ENCODE data around the gene NALF2.

Gene NALF2

GRCh38 chrX:69505772-69506616, 1.9 kb downstream of the NALF2 start:
- H3K27me3 ChIP-seq (ENCODE audit: control insufficient read depth, insufficient read depth, low read length), result peaks cover 3% of the 10 kb centered on the region
- no peak overlapping the region for H3K9ac ChIP-seq (ENCODE audit: low read length)
- no peaks in the 10 kb centered on the region for H3K4me1 ChIP-seq (ENCODE audit: control insufficient read depth, insufficient read depth, low read length)
- no peak overlapping the region for H3K4me3 ChIP-seq (ENCODE audit: low read length)
- H3K36me3 ChIP-seq (ENCODE audit: control insufficient read depth, insufficient read depth, low read length), result no peaks in the 10 kb centered on the region
- no peak overlapping the region for H3K27ac ChIP-seq (ENCODE audit: low read depth, low read length)

- Histone ChIP-seq H3K27ac (ENCODE audit: low read depth, low read length) (no peak overlapping the region), H3K36me3 (ENCODE audit: control insufficient read depth, insufficient read depth, low read length) (no peaks in the 10 kb centered on the region), H3K4me1 (ENCODE audit: control insufficient read depth, insufficient read depth, low read length) (no peaks in the 10 kb centered on the region), H3K4me3 (ENCODE audit: low read length) (no peak overlapping the region), H3K27me3 (ENCODE audit: control insufficient read depth, insufficient read depth, low read length) (peaks cover 3% of the 10 kb centered on the region), H3K9ac (ENCODE audit: low read length) (no peak overlapping the region)
Observed at GRCh38 chrX:69506617-69507499, 2.7 kb downstream of the NALF2 start.

GRCh38 chrX:69507500-69507789, 3.3 kb downstream of the NALF2 start:
- H3K4me3 ChIP-seq (ENCODE audit: low read length), result no peak overlapping the region
- peaks cover 3% of the 10 kb centered on the region for H3K27me3 ChIP-seq (ENCODE audit: control insufficient read depth, insufficient read depth, low read length)
- H3K9ac ChIP-seq (ENCODE audit: low read length), result no peak overlapping the region
- no peak overlapping the region for H3K27ac ChIP-seq (ENCODE audit: low read depth, low read length)
- no peaks in the 10 kb centered on the region for H3K4me1 ChIP-seq (ENCODE audit: control insufficient read depth, insufficient read depth, low read length)
- H3K36me3 ChIP-seq (ENCODE audit: control insufficient read depth, insufficient read depth, low read length), result no peaks in the 10 kb centered on the region

GRCh38 chrX:69508610-69509009, 4.5 kb downstream of the NALF2 start:
- H3K4me3 ChIP-seq (ENCODE audit: low read length), result no peak overlapping the region
- H3K9ac ChIP-seq (ENCODE audit: low read length), result no peak overlapping the region
- no peaks in the 10 kb centered on the region for H3K4me1 ChIP-seq (ENCODE audit: control insufficient read depth, insufficient read depth, low read length)
- no peaks in the 10 kb centered on the region for H3K36me3 ChIP-seq (ENCODE audit: control insufficient read depth, insufficient read depth, low read length)
- no peak overlapping the region for H3K27ac ChIP-seq (ENCODE audit: low read depth, low read length)
- peaks cover 3% of the 10 kb centered on the region for H3K27me3 ChIP-seq (ENCODE audit: control insufficient read depth, insufficient read depth, low read length)

GRCh38 chrX:69510137-69510715, 6.1 kb downstream of the NALF2 start:
- Histone ChIP-seq H3K27ac (ENCODE audit: low read depth, low read length) (no peak overlapping the region), H3K36me3 (ENCODE audit: control insufficient read depth, insufficient read depth, low read length) (no peaks in the 10 kb centered on the region), H3K27me3 (ENCODE audit: control insufficient read depth, insufficient read depth, low read length) (peaks cover 3% of the 10 kb centered on the region), H3K9ac (ENCODE audit: low read length) (no peak overlapping the region), H3K4me1 (ENCODE audit: control insufficient read depth, insufficient read depth, low read length) (no peaks in the 10 kb centered on the region), H3K4me3 (ENCODE audit: low read length) (no peak overlapping the region)

- Histone ChIP-seq H3K27me3 (ENCODE audit: control insufficient read depth, insufficient read depth, low read length) (peaks cover 2% of the 10 kb centered on the region), H3K4me1 (ENCODE audit: control insufficient read depth, insufficient read depth, low read length) (no peaks in the 10 kb centered on the region), H3K27ac (ENCODE audit: low read depth, low read length) (no peak overlapping the region), H3K4me3 (ENCODE audit: low read length) (no peak overlapping the region), H3K36me3 (ENCODE audit: control insufficient read depth, insufficient read depth, low read length) (no peaks in the 10 kb centered on the region), H3K9ac (ENCODE audit: low read length) (no peak overlapping the region)
Observed at GRCh38 chrX:69510914-69511513, 6.9 kb downstream of the NALF2 start.

GRCh38 chrX:69522052-69522451, 17.9 kb downstream of the NALF2 start:
- H3K27ac ChIP-seq (ENCODE audit: low read depth, low read length), result no peak overlapping the region

GRCh38 chrX:69523314-69523713, 19.2 kb downstream of the NALF2 start:
- Histone ChIP-seq H3K4me1 (ENCODE audit: control insufficient read depth, insufficient read depth, low read length) (no peaks in the 10 kb centered on the region), H3K27me3 (ENCODE audit: control insufficient read depth, insufficient read depth, low read length) (peaks cover 2% of the 10 kb centered on the region), H3K4me3 (ENCODE audit: low read length) (no peak overlapping the region), H3K9ac (ENCODE audit: low read length) (no peak overlapping the region), H3K27ac (ENCODE audit: low read depth, low read length) (no peak overlapping the region), H3K36me3 (ENCODE audit: control insufficient read depth, insufficient read depth, low read length) (no peaks in the 10 kb centered on the region)

More at GRCh38 chrX:69522052-69522451, 17.9 kb downstream of the NALF2 start:
- Histone ChIP-seq H3K36me3 (ENCODE audit: control insufficient read depth, insufficient read depth, low read length) (no peaks in the 10 kb centered on the region), H3K27me3 (ENCODE audit: control insufficient read depth, insufficient read depth, low read length) (peaks cover 2% of the 10 kb centered on the region), H3K9ac (ENCODE audit: low read length) (no peak overlapping the region), H3K4me3 (ENCODE audit: low read length) (no peak overlapping the region), H3K4me1 (ENCODE audit: control insufficient read depth, insufficient read depth, low read length) (no peaks in the 10 kb centered on the region)

GRCh38 chrX:69524781-69525363, 20.7 kb downstream of the NALF2 start:
- Histone ChIP-seq H3K4me3 (ENCODE audit: low read length) (no peak overlapping the region), H3K36me3 (ENCODE audit: control insufficient read depth, insufficient read depth, low read length) (no peaks in the 10 kb centered on the region), H3K27ac (ENCODE audit: low read depth, low read length) (no peak overlapping the region), H3K4me1 (ENCODE audit: control insufficient read depth, insufficient read depth, low read length) (no peaks in the 10 kb centered on the region), H3K9ac (ENCODE audit: low read length) (no peak overlapping the region), H3K27me3 (ENCODE audit: control insufficient read depth, insufficient read depth, low read length) (peaks cover 2% of the 10 kb centered on the region)

GRCh38 chrX:69530306-69530705, 26.2 kb downstream of the NALF2 start:
- no peaks in the 10 kb centered on the region for H3K27me3 ChIP-seq (ENCODE audit: control insufficient read depth, insufficient read depth, low read length)
- no peaks in the 10 kb centered on the region for H3K4me1 ChIP-seq (ENCODE audit: control insufficient read depth, insufficient read depth, low read length)
- no peak overlapping the region for H3K9ac ChIP-seq (ENCODE audit: low read length)
- no peaks in the 10 kb centered on the region for H3K36me3 ChIP-seq (ENCODE audit: control insufficient read depth, insufficient read depth, low read length)
- H3K27ac ChIP-seq (ENCODE audit: low read depth, low read length), result no peak overlapping the region
- no peak overlapping the region for H3K4me3 ChIP-seq (ENCODE audit: low read length)

- no peak overlapping the region for H3K9ac ChIP-seq (ENCODE audit: low read length)
- no peak overlapping the region for H3K4me3 ChIP-seq (ENCODE audit: low read length)
- H3K4me1 ChIP-seq (ENCODE audit: control insufficient read depth, insufficient read depth, low read length), result no peaks in the 10 kb centered on the region
- H3K27ac ChIP-seq (ENCODE audit: low read depth, low read length), result no peak overlapping the region
- H3K36me3 ChIP-seq (ENCODE audit: control insufficient read depth, insufficient read depth, low read length), result no peaks in the 10 kb centered on the region
- H3K27me3 ChIP-seq (ENCODE audit: control insufficient read depth, insufficient read depth, low read length), result no peaks in the 10 kb centered on the region
Observed at GRCh38 chrX:69531031-69531755, 27.1 kb downstream of the NALF2 start.

Data from rectal smooth muscle tissue (tissue), 1 donor.